ENCODE data around the gene TBC1D23. TPM values are rescaled to one million over a fixed set of nuclear protein-coding genes. Genes with fewer than 3 reads are reported as not detected.
"Not testable (repeated sequence)": the region's sequence is repeated elsewhere in the genome, so short reads cannot be mapped to it uniquely, and the experiment has no call there.

TBC1D23 gene
- total RNA-seq, 1 experiment from 2014 or later, result 68.0 TPM

DNA sequence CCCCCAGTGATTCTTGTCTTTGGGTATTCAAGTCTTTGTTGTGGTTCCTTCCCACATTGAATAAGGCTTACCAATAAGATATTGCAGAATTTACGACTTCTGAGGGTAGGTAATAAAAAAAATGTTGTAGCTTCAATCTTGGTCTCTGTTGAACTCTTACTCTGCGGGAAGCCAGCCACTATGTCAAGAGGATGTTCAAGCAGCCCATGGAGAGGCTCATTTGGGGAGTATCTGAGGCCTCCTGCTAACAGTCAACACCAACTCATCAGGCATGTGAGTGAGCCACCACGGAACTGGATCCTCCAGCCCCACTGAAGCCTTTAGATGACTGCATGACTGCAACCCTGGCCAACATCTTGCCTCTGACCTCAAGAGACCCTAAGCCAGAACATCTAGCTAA lies 3.2 kb upstream of the TBC1D23 start:
- no peak for TF ChIP-seq CTCF (conservative IDR thresholded peaks at IDR 0.05)
- no peak for TF ChIP-seq EZH2 (IDR thresholded peaks at IDR 0.05; ENCODE audit: low read depth)
- BruUV-seq (replicated peaks), result no TSS peak
- H3K27ac ChIP-seq, result no peak overlapping the region
- no peak for DNase-seq
- H2AFZ ChIP-seq, result no peak overlapping the region
- H3K4me3 ChIP-seq, result no peak overlapping the region
- H3K27me3 ChIP-seq (ENCODE audit: insufficient read depth, low read depth), result no peaks in the 10 kb centered on the region
- peaks cover 18% of the 10 kb centered on the region; the same call in 1 of the 2 replicates for H3F3A ChIP-seq (ENCODE audit: insufficient read depth, low read depth)
- H3K9me2 ChIP-seq (ENCODE audit: insufficient read depth), result no peaks in the 10 kb centered on the region
- H3K4me1 ChIP-seq (replicated peaks; ENCODE audit: insufficient read depth), result peaks cover 31% of the 10 kb centered on the region
- H3K79me2 ChIP-seq (ENCODE audit: low read depth), result peaks cover 17% of the 10 kb centered on the region
- POLR2A ChIA-PET (ENCODE audit: unreplicated experiment), result no interaction called here
- peaks cover 6% of the 10 kb centered on the region; the same call in 1 of the 2 replicates for H4K20me1 ChIP-seq (ENCODE audit: insufficient read depth)
- H3K36me3 ChIP-seq (ENCODE audit: low read depth), result no peaks in the 10 kb centered on the region
- CTCF ChIA-PET, result interaction anchor here (0.7 kb wide), 2 partner anchors 425 to 426 kb away, joined by 3 to 14 read pairs; no protein-coding TSS in a partner anchor
- intact Hi-C loops (cut with micrococcal nuclease; ENCODE audit: unreplicated experiment), result no loop called here
- no peak overlapping the region for H3K4me2 ChIP-seq
- H3K9me3 ChIP-seq (ENCODE audit: insufficient read depth, low read depth), result no peaks in the 10 kb centered on the region

DNA sequence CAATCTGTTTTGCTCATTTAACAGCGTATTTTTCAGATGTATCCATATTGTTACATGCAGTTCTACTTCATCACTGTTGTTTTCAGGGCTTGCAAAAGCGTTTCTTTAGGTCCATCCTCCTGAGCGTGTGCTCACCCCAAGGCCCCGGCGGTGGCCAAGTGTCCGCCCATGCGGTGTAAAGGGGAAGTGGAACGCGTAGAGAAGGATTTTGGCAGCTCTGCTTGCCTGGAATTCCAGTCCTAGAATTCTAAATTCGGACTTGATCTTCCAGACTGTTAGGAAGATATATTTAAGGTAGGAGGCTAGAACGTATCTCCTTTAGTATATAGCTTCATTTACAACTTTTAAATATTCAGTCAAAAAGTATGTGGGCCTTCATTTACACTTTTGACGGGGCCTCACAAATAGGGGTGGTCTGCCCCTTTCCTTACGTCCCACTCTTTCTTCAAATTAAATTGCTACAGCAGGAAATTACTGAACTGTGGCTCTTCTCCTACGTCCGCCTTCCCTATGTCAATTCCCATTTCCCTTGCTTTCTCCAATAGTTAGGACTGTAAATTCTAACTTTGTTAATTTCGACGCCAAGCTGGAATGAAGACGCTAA lies 609 bp upstream of the TBC1D23 start:
- ChIA-PET CTCF (interaction anchor here (0.8 kb wide), 3 partner anchors 153 to 417 kb away, joined by 3 to 4 read pairs (median 4); no protein-coding TSS in a partner anchor), POLR2A (ENCODE audit: unreplicated experiment) (interaction anchor here (0.6 to 2.9 kb wide), 14 partner anchors 9 to 1464 kb away, joined by 3 to 19 read pairs (median 4); partner anchors contain the start of genes CEP97 and CMSS1)
- Histone ChIP-seq H2AFZ (peak overlapping the region; percentile 86), H3K4me1 (replicated peaks; ENCODE audit: insufficient read depth) (peaks cover 48% of the 10 kb centered on the region), H3K4me3 (peak overlapping the region; percentile 78), H4K20me1 (ENCODE audit: insufficient read depth) (peaks cover 26% of the 10 kb centered on the region), H3K4me2 (peak overlapping the region; percentile 90), H3K36me3 (ENCODE audit: low read depth) (no peaks in the 10 kb centered on the region), H3F3A (ENCODE audit: insufficient read depth, low read depth) (peaks cover 17% of the 10 kb centered on the region; the same call in 1 of the 2 replicates), H3K27ac (peak overlapping the region; percentile 42), H3K79me2 (ENCODE audit: low read depth) (peaks cover 43% of the 10 kb centered on the region), H3K9me3 (ENCODE audit: insufficient read depth, low read depth) (no peaks in the 10 kb centered on the region), H3K9me2 (ENCODE audit: insufficient read depth) (no peaks in the 10 kb centered on the region), H3K27me3 (ENCODE audit: insufficient read depth, low read depth) (no peaks in the 10 kb centered on the region)
- BruUV-seq (replicated peaks), result TSS peak; percentile 75
- peak; percentile 46 to 52 for DNase-seq
- TF ChIP-seq CTCF (conservative IDR thresholded peaks at IDR 0.05), result 0 out of 2 replicates have a peak, but pooled peaks have one; percentile 31
- TF ChIP-seq EZH2 (IDR thresholded peaks at IDR 0.05; ENCODE audit: low read depth), result no peak
- intact Hi-C loops (cut with micrococcal nuclease; ENCODE audit: unreplicated experiment), result loop anchor here (1.0 to 5.0 kb wide), 3 partner anchors 141 to 363 kb away; partner anchors contain the start of genes LNP1 and TOMM70

GRCh38 chr3:100261485-100261903 lies 702 bp downstream of the TBC1D23 start:
- no peaks in the 10 kb centered on the region for H3K27me3 ChIP-seq (ENCODE audit: insufficient read depth, low read depth)
- peaks cover 33% of the 10 kb centered on the region for H4K20me1 ChIP-seq (ENCODE audit: insufficient read depth)
- no peak for DNase-seq
- H3K36me3 ChIP-seq (ENCODE audit: low read depth), result no peaks in the 10 kb centered on the region
- H2AFZ ChIP-seq, result peak overlapping the region; percentile 93
- H3K4me2 ChIP-seq, result peak overlapping the region; percentile 90
- no TSS peak for BruUV-seq (replicated peaks)
- intact Hi-C loops (cut with micrococcal nuclease; ENCODE audit: unreplicated experiment), result loop anchor here (2.0 to 5.0 kb wide), 2 partner anchors 139 to 364 kb away; partner anchors contain the start of genes LNP1 and TOMM70
- H3K27ac ChIP-seq, result peak overlapping the region; percentile 89
- TF ChIP-seq EZH2 (IDR thresholded peaks at IDR 0.05; ENCODE audit: low read depth) (no peak), CTCF (conservative IDR thresholded peaks at IDR 0.05) (no peak)
- H3K4me1 ChIP-seq (replicated peaks; ENCODE audit: insufficient read depth), result peaks cover 51% of the 10 kb centered on the region
- no peaks in the 10 kb centered on the region for H3K9me3 ChIP-seq (ENCODE audit: insufficient read depth, low read depth)
- H3K79me2 ChIP-seq (ENCODE audit: low read depth), result peaks cover 56% of the 10 kb centered on the region
- H3F3A ChIP-seq (ENCODE audit: insufficient read depth, low read depth), result peaks cover 17% of the 10 kb centered on the region
- H3K9me2 ChIP-seq (ENCODE audit: insufficient read depth), result no peaks in the 10 kb centered on the region
- ChIA-PET CTCF (no interaction called here), POLR2A (ENCODE audit: unreplicated experiment) (interaction anchor here (0.6 to 2.9 kb wide), 3 partner anchors 8 to 1463 kb away, joined by 3 to 19 read pairs (median 11); partner anchors contain the start of genes CEP97 and PCNP)
- H3K4me3 ChIP-seq, result peak overlapping the region; percentile 78

- Histone ChIP-seq H3K4me3 (peak overlapping the region; percentile 78; the same call in 1 of the 2 replicates), H3F3A (ENCODE audit: insufficient read depth, low read depth) (peaks cover 17% of the 10 kb centered on the region), H4K20me1 (ENCODE audit: insufficient read depth) (peaks cover 42% of the 10 kb centered on the region), H3K4me2 (peak overlapping the region; percentile 90), H3K79me2 (ENCODE audit: low read depth) (peaks cover 70% of the 10 kb centered on the region), H3K4me1 (replicated peaks; ENCODE audit: insufficient read depth) (peaks cover 60% of the 10 kb centered on the region)
- DNase-seq; H3K27ac ChIP-seq; H3K9me2 ChIP-seq (ENCODE audit: insufficient read depth); H3K27me3 ChIP-seq (ENCODE audit: insufficient read depth, low read depth); BruUV-seq (replicated peaks); H3K9me3 ChIP-seq (ENCODE audit: insufficient read depth, low read depth); H2AFZ ChIP-seq; H3K36me3 ChIP-seq (ENCODE audit: low read depth): not testable (repeated sequence)
- POLR2A ChIA-PET (ENCODE audit: unreplicated experiment), result interaction anchor here (0.6 kb wide), 1 partner anchor 1424 kb away, joined by 3 read pairs; the partner anchor contains the start of gene RPL24
- intact Hi-C loops (cut with micrococcal nuclease; ENCODE audit: unreplicated experiment), result loop anchor here (5.0 kb wide), 1 partner anchor 366 kb away; no protein-coding TSS in a partner anchor
- CTCF ChIA-PET, result interaction anchor here (0.7 kb wide), 1 partner anchor 48 kb away, joined by 5 read pairs; no protein-coding TSS in a partner anchor
Measured at GRCh38 chr3:100262925-100263324, 2.1 kb downstream of the TBC1D23 start.

Measured in PC-9 (cell line).